ENCODE results near the gene VPS29. TPM values are rescaled to one million over a fixed set of nuclear protein-coding genes. Genes with fewer than 3 reads are reported as not detected.

The VPS29 gene
- polyA plus RNA-seq, 1 of the 3 experiments (the other 2 are of a cell fraction): 110 TPM

DNA sequence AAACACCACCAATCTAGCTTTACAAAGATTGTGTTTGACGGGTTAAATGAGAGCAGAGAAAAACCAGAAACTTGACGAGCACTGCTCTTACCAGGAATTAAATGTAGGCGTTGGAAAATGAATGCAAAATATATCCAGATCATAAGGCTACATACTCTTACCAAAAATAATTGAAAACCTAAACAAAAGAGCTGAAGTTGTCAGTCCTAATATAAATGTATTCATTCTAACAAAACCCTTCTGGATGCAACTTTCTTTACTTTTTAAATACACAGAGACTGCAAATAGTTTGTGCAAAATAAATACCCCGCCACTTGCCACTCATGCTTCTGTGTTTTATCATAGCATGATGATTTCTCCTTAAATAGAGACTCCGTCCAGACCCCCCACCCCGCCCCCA lies 32.9 kb upstream of the VPS29 start (continued):
- TF ChIP-seq, protein P1, sequence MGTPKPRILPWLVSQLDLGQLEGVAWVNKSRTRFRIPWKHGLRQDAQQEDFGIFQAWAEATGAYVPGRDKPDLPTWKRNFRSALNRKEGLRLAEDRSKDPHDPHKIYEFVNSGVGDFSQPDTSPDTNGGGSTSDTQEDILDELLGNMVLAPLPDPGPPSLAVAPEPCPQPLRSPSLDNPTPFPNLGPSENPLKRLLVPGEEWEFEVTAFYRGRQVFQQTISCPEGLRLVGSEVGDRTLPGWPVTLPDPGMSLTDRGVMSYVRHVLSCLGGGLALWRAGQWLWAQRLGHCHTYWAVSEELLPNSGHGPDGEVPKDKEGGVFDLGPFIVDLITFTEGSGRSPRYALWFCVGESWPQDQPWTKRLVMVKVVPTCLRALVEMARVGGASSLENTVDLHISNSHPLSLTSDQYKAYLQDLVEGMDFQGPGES (IDR thresholded peaks at IDR 0.05; ENCODE audit: low read depth, low read length): no peak

DNA sequence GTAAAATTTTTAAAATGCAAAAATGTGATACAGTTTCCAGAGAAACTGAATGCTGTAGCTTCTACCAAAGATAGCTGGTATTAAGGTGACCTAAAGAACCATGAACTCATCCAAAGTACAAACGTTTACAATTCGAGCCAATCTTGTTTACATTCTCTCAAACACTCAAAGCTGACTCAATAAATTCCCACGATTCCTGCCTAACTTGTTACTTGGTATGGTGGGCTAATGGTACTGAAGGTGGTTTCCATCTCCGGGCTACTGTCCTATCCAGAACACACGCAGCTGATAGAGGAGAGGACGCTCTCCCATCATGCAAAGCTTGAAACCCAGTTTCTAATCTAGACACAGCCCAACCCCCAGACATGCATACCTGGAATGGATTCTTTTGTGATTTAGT lies 31.7 kb upstream of the VPS29 start:
- POLR2A ChIA-PET: no interaction called here
- Histone ChIP-seq H3K4me1 (ENCODE audit: control insufficient read depth in 1 of 2, insufficient read depth in 2 of 2, low read depth in 1 of 2, low read length in 1 of 2) (peaks cover 0 to 10% of the 10 kb centered on the region in 2 experiments), H3K9me2 (no peaks in the 10 kb centered on the region), H3K9me3 (no peaks in the 10 kb centered on the region), H3K9ac (no peak overlapping the region), H4K20me1 (ENCODE audit: insufficient read depth) (no peaks in the 10 kb centered on the region), H3F3A (replicated peaks; ENCODE audit: insufficient read depth) (no peaks in the 10 kb centered on the region), H3K27me3 (ENCODE audit: insufficient read depth) (no peaks in the 10 kb centered on the region), H3K79me2 (ENCODE audit: insufficient read depth) (peaks cover 9% of the 10 kb centered on the region; the same call in 1 of the 2 replicates), H3K4me3 (ENCODE audit: low read depth in 2 of 2, low read length in 1 of 2) (no peak overlapping the region), H3K4me2 (no peak overlapping the region), H3K36me3 (replicated peaks in 1 of 2; ENCODE audit: control insufficient read depth in 1 of 2, insufficient read depth in 2 of 2, low read length in 1 of 2) (peaks cover 28 to 34% of the 10 kb centered on the region in 2 experiments), H2AFZ (ENCODE audit: low read depth) (no peak overlapping the region), H3K27ac (ENCODE audit: low read depth in 2 of 2, low read length in 1 of 2) (no peak overlapping the region)
- CTCF ChIA-PET: interaction anchor here (0.6 to 1.8 kb wide), 6 partner anchors 9 to 69 kb away, joined by 3 to 7 read pairs (median 4); partner anchors contain the start of genes FAM216A and GPN3
- WGBS (ENCODE audit: low lambda C conversion rate): 78% methylated on average over 6 of the region's 6 CpGs
- TF ChIP-seq TAF1 (IDR thresholded peaks at IDR 0.05; ENCODE audit: borderline replicate concordance, low read depth, low read length): no peak
- no peak for TF ChIP-seq JUND (IDR thresholded peaks at IDR 0.05)
- TF ChIP-seq SMC3 (IDR thresholded peaks at IDR 0.05; ENCODE audit: low read depth, low read length): no peak
- TF ChIP-seq, protein P1 (IDR thresholded peaks at IDR 0.05; ENCODE audit: low read depth, low read length): no peak
- no peak for TF ChIP-seq RFX5 (IDR thresholded peaks at IDR 0.05; ENCODE audit: low read length)
- TF ChIP-seq CHD2 (IDR thresholded peaks at IDR 0.05; ENCODE audit: low read length, partially characterized antibody): no peak
- no peak for TF ChIP-seq RCOR1 (IDR thresholded peaks at IDR 0.05; ENCODE audit: low read length)
- TF ChIP-seq, protein P2, sequence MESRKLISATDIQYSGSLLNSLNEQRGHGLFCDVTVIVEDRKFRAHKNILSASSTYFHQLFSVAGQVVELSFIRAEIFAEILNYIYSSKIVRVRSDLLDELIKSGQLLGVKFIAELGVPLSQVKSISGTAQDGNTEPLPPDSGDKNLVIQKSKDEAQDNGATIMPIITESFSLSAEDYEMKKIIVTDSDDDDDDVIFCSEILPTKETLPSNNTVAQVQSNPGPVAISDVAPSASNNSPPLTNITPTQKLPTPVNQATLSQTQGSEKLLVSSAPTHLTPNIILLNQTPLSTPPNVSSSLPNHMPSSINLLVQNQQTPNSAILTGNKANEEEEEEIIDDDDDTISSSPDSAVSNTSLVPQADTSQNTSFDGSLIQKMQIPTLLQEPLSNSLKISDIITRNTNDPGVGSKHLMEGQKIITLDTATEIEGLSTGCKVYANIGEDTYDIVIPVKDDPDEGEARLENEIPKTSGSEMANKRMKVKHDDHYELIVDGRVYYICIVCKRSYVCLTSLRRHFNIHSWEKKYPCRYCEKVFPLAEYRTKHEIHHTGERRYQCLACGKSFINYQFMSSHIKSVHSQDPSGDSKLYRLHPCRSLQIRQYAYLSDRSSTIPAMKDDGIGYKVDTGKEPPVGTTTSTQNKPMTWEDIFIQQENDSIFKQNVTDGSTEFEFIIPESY (IDR thresholded peaks at IDR 0.05; ENCODE audit: borderline replicate concordance, low read depth): no peak
- TF ChIP-seq, protein P3, sequence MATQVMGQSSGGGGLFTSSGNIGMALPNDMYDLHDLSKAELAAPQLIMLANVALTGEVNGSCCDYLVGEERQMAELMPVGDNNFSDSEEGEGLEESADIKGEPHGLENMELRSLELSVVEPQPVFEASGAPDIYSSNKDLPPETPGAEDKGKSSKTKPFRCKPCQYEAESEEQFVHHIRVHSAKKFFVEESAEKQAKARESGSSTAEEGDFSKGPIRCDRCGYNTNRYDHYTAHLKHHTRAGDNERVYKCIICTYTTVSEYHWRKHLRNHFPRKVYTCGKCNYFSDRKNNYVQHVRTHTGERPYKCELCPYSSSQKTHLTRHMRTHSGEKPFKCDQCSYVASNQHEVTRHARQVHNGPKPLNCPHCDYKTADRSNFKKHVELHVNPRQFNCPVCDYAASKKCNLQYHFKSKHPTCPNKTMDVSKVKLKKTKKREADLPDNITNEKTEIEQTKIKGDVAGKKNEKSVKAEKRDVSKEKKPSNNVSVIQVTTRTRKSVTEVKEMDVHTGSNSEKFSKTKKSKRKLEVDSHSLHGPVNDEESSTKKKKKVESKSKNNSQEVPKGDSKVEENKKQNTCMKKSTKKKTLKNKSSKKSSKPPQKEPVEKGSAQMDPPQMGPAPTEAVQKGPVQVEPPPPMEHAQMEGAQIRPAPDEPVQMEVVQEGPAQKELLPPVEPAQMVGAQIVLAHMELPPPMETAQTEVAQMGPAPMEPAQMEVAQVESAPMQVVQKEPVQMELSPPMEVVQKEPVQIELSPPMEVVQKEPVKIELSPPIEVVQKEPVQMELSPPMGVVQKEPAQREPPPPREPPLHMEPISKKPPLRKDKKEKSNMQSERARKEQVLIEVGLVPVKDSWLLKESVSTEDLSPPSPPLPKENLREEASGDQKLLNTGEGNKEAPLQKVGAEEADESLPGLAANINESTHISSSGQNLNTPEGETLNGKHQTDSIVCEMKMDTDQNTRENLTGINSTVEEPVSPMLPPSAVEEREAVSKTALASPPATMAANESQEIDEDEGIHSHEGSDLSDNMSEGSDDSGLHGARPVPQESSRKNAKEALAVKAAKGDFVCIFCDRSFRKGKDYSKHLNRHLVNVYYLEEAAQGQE (IDR thresholded peaks at IDR 0.05; ENCODE audit: low read depth, low read length): no peak
- no peak for TF ChIP-seq EZH2phosphoT487 (IDR thresholded peaks at IDR 0.05; ENCODE audit: borderline replicate concordance, low read depth)
- TF ChIP-seq, protein P4, sequence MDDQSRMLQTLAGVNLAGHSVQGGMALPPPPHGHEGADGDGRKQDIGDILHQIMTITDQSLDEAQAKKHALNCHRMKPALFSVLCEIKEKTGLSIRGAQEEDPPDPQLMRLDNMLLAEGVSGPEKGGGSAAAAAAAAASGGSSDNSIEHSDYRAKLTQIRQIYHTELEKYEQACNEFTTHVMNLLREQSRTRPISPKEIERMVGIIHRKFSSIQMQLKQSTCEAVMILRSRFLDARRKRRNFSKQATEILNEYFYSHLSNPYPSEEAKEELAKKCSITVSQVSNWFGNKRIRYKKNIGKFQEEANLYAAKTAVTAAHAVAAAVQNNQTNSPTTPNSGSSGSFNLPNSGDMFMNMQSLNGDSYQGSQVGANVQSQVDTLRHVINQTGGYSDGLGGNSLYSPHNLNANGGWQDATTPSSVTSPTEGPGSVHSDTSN (IDR thresholded peaks at IDR 0.05): no peak
- no peak for TF ChIP-seq ELF1 (IDR thresholded peaks at IDR 0.05)
- TF ChIP-seq, protein P5, sequence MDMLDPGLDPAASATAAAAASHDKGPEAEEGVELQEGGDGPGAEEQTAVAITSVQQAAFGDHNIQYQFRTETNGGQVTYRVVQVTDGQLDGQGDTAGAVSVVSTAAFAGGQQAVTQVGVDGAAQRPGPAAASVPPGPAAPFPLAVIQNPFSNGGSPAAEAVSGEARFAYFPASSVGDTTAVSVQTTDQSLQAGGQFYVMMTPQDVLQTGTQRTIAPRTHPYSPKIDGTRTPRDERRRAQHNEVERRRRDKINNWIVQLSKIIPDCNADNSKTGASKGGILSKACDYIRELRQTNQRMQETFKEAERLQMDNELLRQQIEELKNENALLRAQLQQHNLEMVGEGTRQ (IDR thresholded peaks at IDR 0.05; ENCODE audit: borderline replicate concordance, low read depth, low read length): no peak
- TF ChIP-seq SIN3A (IDR thresholded peaks at IDR 0.05; ENCODE audit: borderline replicate concordance, low read depth, low read length): no peak
- TF ChIP-seq NFIC (IDR thresholded peaks at IDR 0.05; ENCODE audit: borderline replicate concordance): no peak
- TF ChIP-seq, protein P6, sequence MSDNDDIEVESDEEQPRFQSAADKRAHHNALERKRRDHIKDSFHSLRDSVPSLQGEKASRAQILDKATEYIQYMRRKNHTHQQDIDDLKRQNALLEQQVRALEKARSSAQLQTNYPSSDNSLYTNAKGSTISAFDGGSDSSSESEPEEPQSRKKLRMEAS (IDR thresholded peaks at IDR 0.05; ENCODE audit: low read depth): no peak
- no peak for TF ChIP-seq GATA2 (CRISPR knock-in tag; IDR thresholded peaks at IDR 0.05)
- TF ChIP-seq MXI1 (IDR thresholded peaks at IDR 0.05; ENCODE audit: low read depth, low read length): no peak
- no peak for TF ChIP-seq GABPA (IDR thresholded peaks at IDR 0.05; ENCODE audit: low read depth)
- DNase-seq: no peak
